A549 (cell line): ENCODE data around the gene KLC3. TPM values are rescaled to one million over a fixed set of nuclear protein-coding genes. Genes with fewer than 3 reads are reported as not detected.
A peak's percentile ranks its signal among the peaks of the same experiment; 100 is the strongest.

Source experiments
- ATAC-seq, 2 experiments: fragments of 200-7000 bp in 1 of 2; fragments of >200 bp in 1 of 2; cut with Nextera tagmentation in 1 of 2; cut with Tn5 transposase in 1 of 2; 3 replicates each; pipeline versions ENCODE4 v1.8.0 to v1.9.1; 2018 to 2020; ENCODE audit warnings: mild to moderate bottlenecking in 1 of 2, moderate library complexity in 1 of 2
- CTCF ChIA-PET: fragments of 300-600 bp; sonication (Branson Sonifier 250); formaldehyde crosslinking; extraction: SDS; loops from one replicate; lab custom pipeline; 2021; ENCODE audit warnings: antibody characterized with exemption, inconsistent platforms; lab: Yijun Ruan, JAX
- POLR2A ChIA-PET: fragments of 350-600 bp; formaldehyde crosslinking; extraction: SDS; loops from one replicate; lab custom pipeline; 2021; ENCODE audit warnings: antibody characterized with exemption, inconsistent platforms; lab: Yijun Ruan, JAX
- DNase-seq, 2 experiments: peaks; one replicate each; pipeline versions ENCODE4 v3.0.0 to v3.0.0-alpha.2; 2011 to 2016; ENCODE audit warnings: low read depth in 1 of 2, low spot score in 1 of 2
- FAIRE-seq: peaks from 2 replicates; lab custom pipeline; 2011; peaks lifted over from hg19 to GRCh38; lab: Jason Lieb, UNC
- H3K27ac ChIP-seq, 2 experiments: fragments of >200 bp; sonication (Bioruptor Twin); formaldehyde crosslinking; 3 replicates each; pipeline ENCODE4 v1.5.1; 2016 to 2017
- H3K4me1 ChIP-seq: fragments of >200 bp; sonication (Bioruptor Twin); formaldehyde crosslinking; 3 replicates; pipeline ENCODE4 v1.6.1; 2016
- H3K4me2 ChIP-seq: fragments of >200 bp; sonication (Bioruptor Twin); formaldehyde crosslinking; 3 replicates; pipeline ENCODE4 v1.6.1; 2016
- H3K4me3 ChIP-seq: fragments of >200 bp; sonication (Bioruptor Twin); formaldehyde crosslinking; 3 replicates; pipeline ENCODE4 v1.5.1; 2016
- H3K9me3 ChIP-seq: fragments of >200 bp; sonication (Bioruptor Twin); formaldehyde crosslinking; 3 replicates; pipeline ENCODE4 v1.6.1; 2016
- CEBPB ChIP-seq, 2 experiments: fragments of >200 bp in 1 of 2; sonication (Bioruptor Twin) in 1 of 2; formaldehyde crosslinking in 1 of 2; IDR thresholded peaks; 2 replicates each; pipeline ENCODE4 v1.6.1; 2012 to 2016
- CHD2 ChIP-seq: fragments of 150-350 bp; IDR thresholded peaks from 2 replicates; pipeline ENCODE4 v1.6.1; 2014; ENCODE audit warnings: low read length; ENCODE audit not compliant: partially characterized antibody
- CHD4 ChIP-seq: fragments of 200-600 bp; sonication (generic); IDR thresholded peaks from 2 replicates; pipeline ENCODE4 v1.6.1; 2016; ENCODE audit warnings: antibody characterized with exemption, mild to moderate bottlenecking, borderline replicate concordance
- CTCF ChIP-seq: fragments of >200 bp; sonication (Bioruptor Twin); formaldehyde crosslinking; IDR thresholded peaks from 3 replicates; pipeline ENCODE4 v1.5.1; 2016
- E2F6 ChIP-seq: IDR thresholded peaks from 2 replicates; pipeline ENCODE4 v1.6.1; 2012; ENCODE audit warnings: low read depth, borderline replicate concordance
- FOXS1 ChIP-seq: fragments of 250-450 bp; sonication (Bioruptor Pico); IDR thresholded peaks from 2 replicates; pipeline ENCODE4 v1.5.0; 2020; ENCODE audit warnings: mild to moderate bottlenecking, moderate library complexity
- HEYL ChIP-seq: fragments of 250-450 bp; sonication (Bioruptor Pico); IDR thresholded peaks from 2 replicates; pipeline ENCODE4 v1.8.0; 2021; ENCODE audit warnings: mild to moderate bottlenecking, moderate library complexity
- HMGXB4 ChIP-seq: fragments of 250-450 bp; sonication (Bioruptor Pico); IDR thresholded peaks from 2 replicates; pipeline ENCODE4 v1.5.0; 2021; ENCODE audit warnings: mild to moderate bottlenecking, moderate library complexity, borderline replicate concordance
- HOXA7 ChIP-seq: fragments of 250-450 bp; sonication (Bioruptor Pico); IDR thresholded peaks from 2 replicates; pipeline ENCODE4 v1.5.0; 2020; ENCODE audit warnings: mild to moderate bottlenecking, moderate library complexity
- HOXB5 ChIP-seq: fragments of 250-450 bp; sonication (Bioruptor Pico); IDR thresholded peaks from 2 replicates; pipeline ENCODE4 v1.5.0; 2020; ENCODE audit warnings: mild to moderate bottlenecking, moderate library complexity
- JUN ChIP-seq, 2 experiments: fragments of >200 bp; sonication (Bioruptor Twin); formaldehyde crosslinking; IDR thresholded peaks; 2 replicates in 1 of 2; 3 replicates in 1 of 2; pipeline ENCODE4 v1.6.1; 2016 to 2017
- JUNB ChIP-seq: fragments of >200 bp; sonication (Bioruptor Twin); formaldehyde crosslinking; IDR thresholded peaks from 2 replicates; pipeline ENCODE4 v1.6.1; 2016
- KDM1A ChIP-seq: fragments of 200-600 bp; sonication (generic); IDR thresholded peaks from 2 replicates; pipeline ENCODE4 v1.6.1; 2016; ENCODE audit warnings: low read depth, mild to moderate bottlenecking
- MYC ChIP-seq: IDR thresholded peaks from 2 replicates; pipeline ENCODE4 v1.6.1; 2012; ENCODE audit warnings: mild to moderate bottlenecking, inconsistent platforms, low read length, improper control_type of control experiment, borderline replicate concordance
- NPAS2 ChIP-seq: fragments of 250-450 bp; sonication (Bioruptor Pico); IDR thresholded peaks from 2 replicates; pipeline ENCODE4 v1.8.0; 2022; ENCODE audit warnings: mild to moderate bottlenecking, moderate library complexity, borderline replicate concordance
- NR3C1 ChIP-seq: fragments of >200 bp; sonication (Bioruptor Twin); formaldehyde crosslinking; IDR thresholded peaks from 3 replicates; pipeline ENCODE4 v1.6.1; 2017
- POLR2A ChIP-seq: IDR thresholded peaks from 2 replicates; pipeline ENCODE4 v1.6.1; 2012; ENCODE audit warnings: mild to moderate bottlenecking, low read length
- RAD21 ChIP-seq, 2 experiments: fragments of >200 bp in 1 of 2; sonication (Bioruptor Twin) in 1 of 2; formaldehyde crosslinking in 1 of 2; IDR thresholded peaks in 1 of 2; conservative IDR thresholded peaks in 1 of 2; 2 replicates in 1 of 2; 3 replicates in 1 of 2; pipeline ENCODE4 v1.6.1; 2012 to 2018; ENCODE audit warnings: inconsistent platforms in 1 of 2
- SMC3 ChIP-seq: fragments of >200 bp; sonication (Bioruptor Twin); formaldehyde crosslinking; IDR thresholded peaks from 3 replicates; pipeline ENCODE4 v1.6.1; 2018; ENCODE audit warnings: inconsistent platforms
- ZC3H11A ChIP-seq: fragments of 450-650 bp; IDR thresholded peaks from 2 replicates; pipeline ENCODE4 v1.6.1; 2014; ENCODE audit warnings: antibody characterized with exemption, mild to moderate bottlenecking
- ZFP36 ChIP-seq: fragments of 450-650 bp; IDR thresholded peaks from 2 replicates; pipeline ENCODE4 v1.6.1; 2014; ENCODE audit warnings: borderline replicate concordance; ENCODE audit not compliant: partially characterized antibody
- WGBS: methylation state at CpG from one replicate; pipeline ENCODE4 v1.1.6; 2017; ENCODE audit errors: missing lambda C conversion rate; 5-methylcytosine and 5-hydroxymethylcytosine counted together
- polyA plus RNA-seq, 4 experiments: library from polyadenylated mRNA; depleted of rRNA in 3 of 4; stranded (reverse); fragments of >200 nt; fragmentation: RNase III in 1 of 4; extraction: RNeasy Plus Mini Kit Qiagen cat#74134 plus additional on column Dnase treatment in 1 of 4; gene quantifications; 2 replicates in 3 of 4; 3 replicates in 1 of 4; pipeline ENCODE4 v1.2.3, GENCODE V29; 2011 to 2017

The KLC3 gene
- polyA plus RNA-seq, 2 of the 4 experiments (the other 2 are of a cell fraction), result 0.26 to 0.49 TPM

GRCh38 chr19:45314708-45315245, 25.8 kb upstream of the KLC3 start:
- DNase-seq (no peak), ATAC-seq (no peak), FAIRE-seq (no peak)
- CTCF ChIA-PET, result interaction anchor here (0.6 kb wide), 1 partner anchor 678 kb away, joined by 3 read pairs; no protein-coding TSS in a partner anchor
- Histone ChIP-seq H3K9me3 (no peaks in the 10 kb centered on the region), H3K4me1 (no peaks in the 10 kb centered on the region), H3K27ac (no peak overlapping the region), H3K4me2 (no peak overlapping the region), H3K4me3 (no peak overlapping the region)
- POLR2A ChIA-PET, result no interaction called here
- WGBS, result 31% methylated on average over 8 of the region's 8 CpGs
- TF ChIP-seq HOXB5 (CRISPR knock-in tag), result no peak

- no peak for DNase-seq
- POLR2A ChIA-PET, result no interaction called here
- Histone ChIP-seq H3K27ac (no peak overlapping the region), H3K4me1 (no peaks in the 10 kb centered on the region), H3K9me3 (no peaks in the 10 kb centered on the region), H3K4me2 (no peak overlapping the region), H3K4me3 (no peak overlapping the region)
- CTCF ChIA-PET, result no interaction called here
- 59% methylated on average over 17 of the region's 21 CpGs for WGBS
- no peak for FAIRE-seq
- no peak for ATAC-seq
- no peak for TF ChIP-seq SMC3
- no peak for TF ChIP-seq NR3C1
- no peak for TF ChIP-seq FOXS1 (CRISPR knock-in tag)
- TF ChIP-seq JUNB, result no peak
- TF ChIP-seq ZC3H11A, result no peak
- no peak for TF ChIP-seq RAD21 (conservative IDR thresholded peaks at IDR 0.05 in 1 of 2, IDR thresholded peaks at IDR 0.05 in 1 of 2)
- no peak for TF ChIP-seq MYC
- TF ChIP-seq CEBPB (IDR thresholded peaks at IDR 0.05), result no peak
- TF ChIP-seq POLR2A, result no peak
- TF ChIP-seq CTCF, result no peak
- TF ChIP-seq NPAS2 (CRISPR knock-in tag), result no peak
- no peak for TF ChIP-seq E2F6
- TF ChIP-seq CHD4, result no peak
- TF ChIP-seq CHD2, result no peak
- no peak for TF ChIP-seq JUN (IDR thresholded peaks at IDR 0.05)
These were observed 25.2 kb upstream of the KLC3 start for GRCh38 chr19:45315304-45315703.

GRCh38 chr19:45320997-45321775, 19.4 kb upstream of the KLC3 start:
- 73% methylated on average over 12 of the region's 12 CpGs for WGBS
- POLR2A ChIA-PET, result no interaction called here

GRCh38 chr19:45321848-45322247, 18.7 kb upstream of the KLC3 start:
- WGBS, result 56% methylated on average over 4 of the region's 7 CpGs
- DNase-seq (no peak), FAIRE-seq (no peak), ATAC-seq (no peak)
- no peak overlapping the region for H3K4me3 ChIP-seq
- H3K4me1 ChIP-seq, result peaks cover 5% of the 10 kb centered on the region; the same call in 1 of the 3 replicates
- no peak overlapping the region for H3K27ac ChIP-seq
- POLR2A ChIA-PET, result no interaction called here
- CTCF ChIA-PET, result interaction anchor here (2.7 kb wide), 1 partner anchor 16 kb away, joined by 7 read pairs; no protein-coding TSS in a partner anchor
- no peak overlapping the region for H3K4me2 ChIP-seq
- no peaks in the 10 kb centered on the region for H3K9me3 ChIP-seq
- TF ChIP-seq CEBPB (IDR thresholded peaks at IDR 0.05) (no peak), CHD4 (no peak), HMGXB4 (CRISPR knock-in tag) (no peak), HOXA7 (no peak), HEYL (CRISPR knock-in tag) (no peak)
- TF ChIP-seq, all 56 proteins: peak for 0

More at GRCh38 chr19:45320997-45321775, 19.4 kb upstream of the KLC3 start:
- FAIRE-seq (no peak), DNase-seq (no peak)
- Histone ChIP-seq H3K4me2 (no peak overlapping the region), H3K27ac (no peak overlapping the region), H3K4me1 (peaks cover 5% of the 10 kb centered on the region; the same call in 1 of the 3 replicates)
- no peak for TF ChIP-seq KDM1A
- TF ChIP-seq ZFP36, result peak; percentile 41
- TF ChIP-seq, all 56 proteins: peak for 1
- Histone ChIP-seq H3K9me3 (no peaks in the 10 kb centered on the region), H3K4me3 (no peak overlapping the region)
- ATAC-seq, result no peak
- CTCF ChIA-PET, result interaction anchor here (2.7 kb wide), 1 partner anchor 17 kb away, joined by 7 read pairs; no protein-coding TSS in a partner anchor
